PFSK-1 (cell line): ENCODE data around the gene ST6GALNAC1. TPM values are rescaled to one million over a fixed set of nuclear protein-coding genes. Genes with fewer than 3 reads are reported as not detected.

Experiments used
- FOXP2 ChIP-seq: optimal IDR thresholded peaks from 2 replicates; pipeline ENCODE3; 2011; ENCODE audit warnings: borderline replicate concordance, control low read depth, inconsistent platforms; ENCODE audit not compliant: insufficient read depth; ENCODE audit errors: extremely low read length, extremely low read depth
- POLR2AphosphoS5 ChIP-seq: IDR thresholded peaks from 2 replicates; pipeline ENCODE4 v1.6.1; 2012; ENCODE audit warnings: low read depth, mild to moderate bottlenecking, control low read depth, low read length, moderate library complexity
- REST ChIP-seq, 2 experiments: IDR thresholded peaks; 2 replicates each; pipeline versions ENCODE4 v1.6.1 to v1.8.0; 2011 to 2012; ENCODE audit warnings: low read depth in 2 of 2, low read length in 2 of 2, control low read depth in 1 of 2, inconsistent platforms in 1 of 2, mild to moderate bottlenecking in 1 of 2, moderate library complexity in 1 of 2; ENCODE audit not compliant: insufficient read depth in 1 of 2
- SIN3A ChIP-seq: IDR thresholded peaks from 2 replicates; pipeline ENCODE4 v1.6.1; 2012; ENCODE audit warnings: mild to moderate bottlenecking, low read length, moderate library complexity, borderline replicate concordance; ENCODE audit not compliant: insufficient read depth
- TAF1 ChIP-seq: IDR thresholded peaks from 2 replicates; pipeline ENCODE4 v1.6.1; 2012; ENCODE audit warnings: low read length, control low read depth, borderline replicate concordance; ENCODE audit not compliant: insufficient read depth
- polyA plus RNA-seq: library from polyadenylated mRNA; unstranded; fragments of >200 nt; gene quantifications from one replicate; pipeline ENCODE4 v1.2.1, GENCODE V29; 2012; ENCODE audit warnings: low read depth, missing spikeins; ENCODE audit not compliant: insufficient read length

Gene ST6GALNAC1
- polyA plus RNA-seq: not detected

- TF ChIP-seq REST (IDR thresholded peaks at IDR 0.05; ENCODE audit: insufficient read depth in 1 of 2, low read depth in 2 of 2, low read length in 2 of 2) (no peak), POLR2AphosphoS5 (no peak), SIN3A (no peak), TAF1 (no peak), FOXP2 (no peak)
Measured at GRCh38 chr17:76643553-76644148, at the start of gene ST6GALNAC1. TSS of gene ST6GALNAC1 (minus strand) at chr17:76643757. CDS start at chr17:76643638, 119 bp downstream.

GRCh38 chr17:76691379-76692191 is 48.0 kb upstream of the ST6GALNAC1 start:
- TF ChIP-seq POLR2AphosphoS5 (no peak), TAF1 (no peak), REST (IDR thresholded peaks at IDR 0.05; ENCODE audit: insufficient read depth in 1 of 2, low read depth in 2 of 2, low read length in 2 of 2) (no peak), FOXP2 (no peak), SIN3A (no peak)

- TF ChIP-seq FOXP2: no peak
- no peak for TF ChIP-seq TAF1
- TF ChIP-seq POLR2AphosphoS5: no peak
- TF ChIP-seq SIN3A: no peak
- TF ChIP-seq REST (IDR thresholded peaks at IDR 0.05; ENCODE audit: insufficient read depth in 1 of 2, low read depth in 2 of 2, low read length in 2 of 2): no peak
Measured at GRCh38 chr17:76690596-76691280, 47.2 kb upstream of the ST6GALNAC1 start.

- TF ChIP-seq POLR2AphosphoS5 (no peak), FOXP2 (no peak), SIN3A (no peak), TAF1 (no peak), REST (IDR thresholded peaks at IDR 0.05; ENCODE audit: insufficient read depth in 1 of 2, low read depth in 2 of 2, low read length in 2 of 2) (no peak)
Measured at GRCh38 chr17:76689859-76690258, 46.3 kb upstream of the ST6GALNAC1 start.
